ENCODE results near the gene FGD4.

DNA sequence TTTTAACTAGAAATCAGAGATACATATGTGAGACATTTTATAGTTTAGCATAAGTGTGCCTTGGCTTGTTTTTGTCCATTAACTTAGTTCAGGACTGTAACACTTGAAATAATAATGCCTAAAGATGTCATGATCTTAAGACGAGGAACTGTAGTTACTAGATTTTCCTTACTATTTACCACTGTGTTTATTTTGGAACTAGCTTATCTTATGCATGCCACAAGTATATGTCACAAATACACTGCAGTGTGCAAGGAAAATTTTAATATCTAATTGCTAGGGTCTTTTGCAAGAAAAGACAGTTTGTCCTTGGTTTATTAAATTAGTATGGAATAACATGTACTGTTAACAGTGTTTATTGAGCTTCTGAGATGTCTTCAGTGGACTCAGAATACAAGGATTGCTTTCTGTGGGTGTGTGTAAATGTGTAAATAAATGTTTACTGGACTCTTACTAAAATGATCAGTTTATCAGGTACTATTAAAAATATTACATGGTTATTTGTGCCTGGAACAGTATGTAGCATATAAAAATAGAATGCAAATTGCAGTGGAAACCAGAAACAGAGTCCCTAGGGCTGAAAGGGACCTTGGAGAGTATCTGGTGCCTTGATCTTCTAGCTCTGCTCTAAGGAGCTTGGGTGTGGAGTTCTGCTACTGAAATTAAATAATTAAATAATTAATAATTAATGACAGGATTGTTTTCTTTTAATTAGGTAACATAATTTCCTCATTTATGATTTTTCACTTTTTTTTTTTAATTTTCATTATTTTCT lies 58.1 kb downstream of the FGD4 start:
- TF ChIP-seq, protein P1, sequence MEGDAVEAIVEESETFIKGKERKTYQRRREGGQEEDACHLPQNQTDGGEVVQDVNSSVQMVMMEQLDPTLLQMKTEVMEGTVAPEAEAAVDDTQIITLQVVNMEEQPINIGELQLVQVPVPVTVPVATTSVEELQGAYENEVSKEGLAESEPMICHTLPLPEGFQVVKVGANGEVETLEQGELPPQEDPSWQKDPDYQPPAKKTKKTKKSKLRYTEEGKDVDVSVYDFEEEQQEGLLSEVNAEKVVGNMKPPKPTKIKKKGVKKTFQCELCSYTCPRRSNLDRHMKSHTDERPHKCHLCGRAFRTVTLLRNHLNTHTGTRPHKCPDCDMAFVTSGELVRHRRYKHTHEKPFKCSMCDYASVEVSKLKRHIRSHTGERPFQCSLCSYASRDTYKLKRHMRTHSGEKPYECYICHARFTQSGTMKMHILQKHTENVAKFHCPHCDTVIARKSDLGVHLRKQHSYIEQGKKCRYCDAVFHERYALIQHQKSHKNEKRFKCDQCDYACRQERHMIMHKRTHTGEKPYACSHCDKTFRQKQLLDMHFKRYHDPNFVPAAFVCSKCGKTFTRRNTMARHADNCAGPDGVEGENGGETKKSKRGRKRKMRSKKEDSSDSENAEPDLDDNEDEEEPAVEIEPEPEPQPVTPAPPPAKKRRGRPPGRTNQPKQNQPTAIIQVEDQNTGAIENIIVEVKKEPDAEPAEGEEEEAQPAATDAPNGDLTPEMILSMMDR (IDR thresholded peaks at IDR 0.05) = no peak
- no peak for TF ChIP-seq POLR2A (IDR thresholded peaks at IDR 0.05)
